ENCODE results near the gene B4GAT1. TPM values are rescaled to one million over a fixed set of nuclear protein-coding genes. Genes with fewer than 3 reads are reported as not detected.
"Not testable (repeated sequence)": the region's sequence is repeated elsewhere in the genome, so short reads cannot be mapped to it uniquely, and the experiment has no call there.

B4GAT1 gene
- total RNA-seq (1 to 10 TPM; 2.4 to 2.8 TPM), total RNA-seq (4.1 to 9.4 reads per million in 2 donors)

DNA sequence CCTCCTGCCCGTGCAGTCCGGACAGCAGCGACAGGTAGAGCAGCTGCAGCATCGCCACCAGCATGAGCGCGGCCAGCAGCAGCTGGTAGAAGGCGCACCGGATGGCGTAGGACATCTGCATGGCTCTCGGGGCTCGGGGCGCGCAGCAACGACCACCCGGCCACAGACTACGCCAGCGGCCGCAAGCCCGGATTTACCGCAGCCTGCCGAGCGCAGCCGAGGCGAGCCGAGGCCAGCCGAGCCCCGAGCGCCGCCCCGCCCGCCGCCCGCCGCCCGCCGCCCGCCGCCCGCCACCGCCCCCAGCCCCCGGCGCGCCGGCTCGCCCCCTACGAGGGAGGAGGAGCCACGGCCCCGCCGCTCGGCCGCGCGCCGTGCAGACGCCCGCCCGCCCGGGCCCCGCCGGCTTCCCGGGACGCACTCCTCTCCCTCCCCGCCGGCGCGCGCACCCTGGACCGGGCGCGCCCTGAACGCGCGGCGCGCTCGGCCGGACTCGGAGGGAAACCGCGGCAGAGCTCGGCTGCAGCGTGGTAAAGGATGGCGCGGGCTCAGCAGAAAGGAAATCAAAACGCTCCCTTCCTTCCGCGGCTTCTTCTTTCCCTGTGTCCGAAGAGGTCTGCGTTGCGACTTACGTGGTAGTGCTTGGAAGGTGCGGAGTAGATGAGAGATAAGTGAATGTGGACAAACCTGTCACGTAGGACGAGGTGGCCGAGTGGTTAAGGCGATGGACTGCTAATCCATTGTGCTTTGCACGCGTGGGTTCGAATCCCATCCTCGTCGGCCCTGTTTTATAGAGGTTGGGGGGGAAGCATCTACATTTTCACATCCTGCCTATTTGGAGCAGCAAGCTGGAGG, at the start of gene B4GAT1:
B4GAT1 (minus strand) TSS at position 205 of the 852 bp plus-strand sequence; CDS start at position 121, 84 bp downstream.
- peak within 1 kb of the TSS; percentile 85 for H3K4me3 Mint-ChIP-seq
- no peaks in the 10 kb centered on the region for H3K27me3 Mint-ChIP-seq
- H3K9me3 ChIP-seq (ENCODE audit: control insufficient read depth, low read length, poor library complexity, severe bottlenecking), result no peaks in the 10 kb centered on the region
- ATAC-seq (peak; percentile 48), DNase-seq (peak; percentile 58 to 67 (median 62))
- H3K4me1 Mint-ChIP-seq, result peaks cover 35% of the 10 kb centered on the region
- peaks cover 5% of the 10 kb centered on the region for H3K36me3 Mint-ChIP-seq (ENCODE audit: low read depth)
- peak within 1 kb of the TSS; percentile 98 for H3K27ac Mint-ChIP-seq

- no peak overlapping the region for H3K4me3 Mint-ChIP-seq
- ATAC-seq (no peak), DNase-seq (no peak)
- H3K9me3 ChIP-seq (ENCODE audit: control insufficient read depth, low read length, poor library complexity, severe bottlenecking), result no peaks in the 10 kb centered on the region
- H3K27me3 Mint-ChIP-seq, result peaks cover 8% of the 10 kb centered on the region
- no peaks in the 10 kb centered on the region for H3K36me3 Mint-ChIP-seq (ENCODE audit: low read depth)
- peaks cover 3% of the 10 kb centered on the region for H3K4me1 Mint-ChIP-seq
- no peak overlapping the region for H3K27ac Mint-ChIP-seq
Measured at GRCh38 chr11:66393954-66394353, 46.5 kb upstream of the B4GAT1 start.

DNA sequence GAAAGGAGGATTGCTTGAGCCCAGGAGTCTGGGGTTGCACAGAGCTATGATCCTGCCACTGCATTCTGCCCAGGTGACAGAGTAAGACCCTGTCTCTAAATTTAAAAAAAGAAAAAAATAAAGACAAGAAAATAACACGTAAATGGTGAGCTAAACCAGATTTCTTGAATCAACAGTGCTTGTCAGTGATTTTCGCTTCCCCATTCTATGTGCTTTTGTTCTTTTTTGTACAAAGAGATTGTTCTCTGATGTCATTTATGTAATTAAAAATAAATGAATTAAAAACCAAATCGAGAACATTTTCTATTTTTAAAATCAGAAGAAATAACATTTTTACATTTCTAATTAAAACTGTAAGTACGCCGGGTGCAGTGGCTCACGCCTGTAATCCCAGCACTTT, 43.9 kb upstream of the B4GAT1 start:
- H3K27me3 Mint-ChIP-seq, result peaks cover 8% of the 10 kb centered on the region
- peaks cover 4% of the 10 kb centered on the region for H3K4me1 Mint-ChIP-seq
- no peak overlapping the region for H3K4me3 Mint-ChIP-seq
- ATAC-seq (no peak), DNase-seq (no peak)
- H3K27ac Mint-ChIP-seq, result no peak overlapping the region
- H3K9me3 ChIP-seq (ENCODE audit: control insufficient read depth, low read length, poor library complexity, severe bottlenecking), result no peaks in the 10 kb centered on the region
- no peaks in the 10 kb centered on the region for H3K36me3 Mint-ChIP-seq (ENCODE audit: low read depth)

DNA sequence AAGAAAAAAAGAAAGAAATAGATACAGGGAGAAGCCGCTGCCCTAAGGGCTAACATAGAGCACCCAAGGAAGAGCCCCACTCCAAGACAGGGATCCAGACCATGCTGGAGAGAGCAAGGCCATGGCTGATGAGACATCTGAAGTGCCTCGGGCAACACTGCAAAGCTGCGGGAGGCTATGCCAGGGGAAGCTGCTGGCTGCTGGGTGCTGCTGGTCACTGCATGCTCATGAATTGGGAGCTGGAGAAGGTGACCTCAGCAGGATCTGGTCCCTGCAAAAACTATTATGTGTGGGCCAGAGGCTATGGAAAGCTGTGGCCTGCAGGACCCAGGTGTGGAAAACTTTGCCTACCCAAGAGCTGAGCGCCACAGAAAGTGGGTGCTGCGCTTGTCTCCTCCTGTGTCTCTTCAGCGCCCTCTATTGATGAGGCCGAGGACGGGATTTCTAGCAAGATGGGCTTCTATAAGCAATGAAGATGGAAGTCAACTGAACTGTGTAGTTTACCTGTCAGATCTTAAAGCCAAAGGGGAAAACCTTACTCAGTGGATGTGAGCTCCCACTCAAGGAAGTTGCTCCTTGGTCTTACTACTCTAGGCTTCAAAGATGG, 41.5 kb upstream of the B4GAT1 start:
- no peaks in the 10 kb centered on the region for H3K36me3 Mint-ChIP-seq (ENCODE audit: low read depth)
- H3K4me3 Mint-ChIP-seq, result no peak overlapping the region
- peaks cover 4% of the 10 kb centered on the region for H3K27me3 Mint-ChIP-seq
- ATAC-seq (peak; percentile 75), DNase-seq (peak in 2 of 3 donors; percentile 37 to 61)
- H3K27ac Mint-ChIP-seq, result no peak overlapping the region
- H3K4me1 Mint-ChIP-seq, result peaks cover 8% of the 10 kb centered on the region
- no peaks in the 10 kb centered on the region for H3K9me3 ChIP-seq (ENCODE audit: control insufficient read depth, low read length, poor library complexity, severe bottlenecking)

GRCh38 chr11:66386171-66387069, 39.0 kb upstream of the B4GAT1 start:
- peak overlapping the region; percentile 43 for H3K4me3 Mint-ChIP-seq
- H3K27ac Mint-ChIP-seq, result no peak overlapping the region
- peak; percentile 54 to 76 (median 55) for DNase-seq
- no peaks in the 10 kb centered on the region for H3K9me3 ChIP-seq (ENCODE audit: control insufficient read depth, low read length, poor library complexity, severe bottlenecking)
- H3K27me3 Mint-ChIP-seq, result no peaks in the 10 kb centered on the region
- peaks cover 8% of the 10 kb centered on the region for H3K4me1 Mint-ChIP-seq
- ATAC-seq, result peak; percentile 82
- H3K36me3 Mint-ChIP-seq (ENCODE audit: low read depth), result no peaks in the 10 kb centered on the region

DNA sequence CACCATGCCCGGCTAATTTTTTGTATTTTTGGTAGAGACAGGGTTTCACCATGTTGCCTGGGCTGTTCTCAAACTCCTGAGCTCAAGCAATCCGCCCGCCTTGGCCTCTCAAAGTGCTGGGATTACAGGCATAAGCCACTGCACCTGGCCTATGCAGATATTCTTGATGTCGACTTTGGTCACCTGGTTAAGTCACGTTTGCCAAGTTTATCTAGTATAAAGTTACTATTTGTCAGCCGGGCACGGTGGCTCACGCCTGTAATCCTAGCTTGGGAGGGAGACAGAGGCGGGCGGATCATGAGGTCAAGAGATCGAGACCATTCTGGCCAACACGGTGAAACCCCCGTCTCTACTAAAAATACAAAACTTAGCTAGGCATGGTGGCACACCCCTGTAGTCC, 36.9 kb upstream of the B4GAT1 start:
- not testable (repeated sequence) for H3K36me3 Mint-ChIP-seq (ENCODE audit: low read depth); H3K9me3 ChIP-seq (ENCODE audit: control insufficient read depth, low read length, poor library complexity, severe bottlenecking); H3K27ac Mint-ChIP-seq; ATAC-seq; H3K4me1 Mint-ChIP-seq; DNase-seq; H3K27me3 Mint-ChIP-seq; H3K4me3 Mint-ChIP-seq

DNA sequence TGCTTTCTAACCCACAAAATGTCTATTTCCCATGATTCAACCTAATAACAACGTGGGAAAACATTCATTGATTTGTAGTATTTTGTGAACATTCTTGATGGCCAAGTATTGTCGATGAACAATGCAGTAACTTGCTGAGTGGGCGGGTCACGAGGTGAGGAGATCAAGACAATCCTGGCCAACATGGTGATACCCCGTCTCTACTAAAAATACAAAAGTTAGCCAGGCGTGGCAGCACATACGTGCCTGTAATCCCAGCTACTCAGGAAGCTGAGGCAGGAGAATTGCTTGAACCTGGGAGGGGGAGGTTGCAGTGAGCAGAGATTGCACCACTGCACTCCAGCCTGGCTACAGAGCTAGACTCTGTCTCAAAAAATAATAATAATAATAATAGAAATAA, 32.8 kb upstream of the B4GAT1 start:
- not testable (repeated sequence) for H3K9me3 ChIP-seq (ENCODE audit: control insufficient read depth, low read length, poor library complexity, severe bottlenecking); ATAC-seq; H3K36me3 Mint-ChIP-seq (ENCODE audit: low read depth); H3K27me3 Mint-ChIP-seq; H3K4me1 Mint-ChIP-seq; DNase-seq; H3K27ac Mint-ChIP-seq; H3K4me3 Mint-ChIP-seq

- not testable (repeated sequence) for H3K4me3 Mint-ChIP-seq; H3K4me1 Mint-ChIP-seq; H3K27ac Mint-ChIP-seq; H3K36me3 Mint-ChIP-seq (ENCODE audit: low read depth); H3K27me3 Mint-ChIP-seq; ATAC-seq; H3K9me3 ChIP-seq (ENCODE audit: control insufficient read depth, low read length, poor library complexity, severe bottlenecking); DNase-seq
Measured at GRCh38 chr11:66373690-66374287, 26.4 kb upstream of the B4GAT1 start.

GRCh38 chr11:66373265-66373664, 25.8 kb upstream of the B4GAT1 start:
- no peaks in the 10 kb centered on the region for H3K9me3 ChIP-seq (ENCODE audit: control insufficient read depth, low read length, poor library complexity, severe bottlenecking)
- ATAC-seq (no peak), DNase-seq (no peak)
- Mint-ChIP-seq H3K36me3 (ENCODE audit: low read depth) (no peaks in the 10 kb centered on the region), H3K27ac (no peak overlapping the region), H3K4me1 (peaks cover 8% of the 10 kb centered on the region), H3K27me3 (no peaks in the 10 kb centered on the region), H3K4me3 (peak overlapping the region; percentile 25)

GRCh38 chr11:66371627-66372415, 24.4 kb upstream of the B4GAT1 start, which contains the start of gene SLC29A2:
Gene SLC29A2 (minus strand): TSS chr11:66371760. CDS start chr11:66371591, 169 bp downstream.
- peak; percentile 50 to 73 (median 61) for DNase-seq
- peak; percentile 80 for ATAC-seq
- Mint-ChIP-seq H3K27me3 (no peaks in the 10 kb centered on the region), H3K4me1 (peaks cover 8% of the 10 kb centered on the region), H3K36me3 (ENCODE audit: low read depth) (no peaks in the 10 kb centered on the region), H3K27ac (no peak within 1 kb of the TSS), H3K4me3 (peak within 1 kb of the TSS; percentile 78)
- H3K9me3 ChIP-seq (ENCODE audit: control insufficient read depth, low read length, poor library complexity, severe bottlenecking), result no peaks in the 10 kb centered on the region

DNA sequence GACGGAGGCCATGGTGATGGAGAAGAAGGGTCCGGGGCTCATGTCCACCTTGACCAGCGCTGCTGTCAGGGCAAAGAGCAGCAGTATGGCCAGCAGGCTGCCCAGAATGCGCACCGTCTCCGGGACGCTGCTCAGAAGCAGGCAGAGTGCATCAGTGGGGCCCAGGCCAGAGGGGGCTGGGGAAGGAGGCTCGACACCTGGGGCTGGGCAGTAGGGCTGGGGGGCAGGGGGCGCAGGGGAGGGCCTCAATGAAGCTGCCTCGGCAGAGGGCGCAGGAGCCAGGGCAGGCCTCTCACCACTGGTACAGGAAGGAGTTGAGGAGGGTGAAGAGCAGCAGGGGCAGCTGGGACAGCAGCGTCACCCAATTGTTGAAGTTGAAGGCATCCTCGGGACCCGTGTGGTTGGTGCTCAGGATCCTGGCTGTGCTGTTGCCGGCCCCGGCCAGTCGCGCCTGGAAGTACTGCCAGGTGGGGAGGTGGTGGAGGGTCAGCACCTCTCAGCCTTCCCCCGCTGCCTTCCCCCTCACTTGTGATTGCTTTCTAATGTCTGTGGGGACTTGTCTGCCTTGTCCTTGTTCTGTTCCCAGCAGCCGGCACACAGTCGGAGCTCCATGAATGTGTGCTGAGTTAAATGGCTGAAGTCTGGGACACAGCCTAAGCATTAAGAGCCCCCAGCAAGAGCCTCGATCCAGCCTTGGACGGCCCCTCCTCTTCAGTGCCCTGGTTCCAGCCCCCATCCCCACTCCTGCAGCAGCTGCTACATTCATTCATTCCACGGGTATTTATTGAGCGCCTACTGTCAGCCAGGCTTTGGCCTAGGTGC, 21.9 kb upstream of the B4GAT1 start:
- no peaks in the 10 kb centered on the region for H3K27me3 Mint-ChIP-seq
- no peaks in the 10 kb centered on the region for H3K9me3 ChIP-seq (ENCODE audit: control insufficient read depth, low read length, poor library complexity, severe bottlenecking)
- no peak overlapping the region for H3K27ac Mint-ChIP-seq
- H3K4me3 Mint-ChIP-seq, result no peak overlapping the region
- ATAC-seq (no peak), DNase-seq (no peak)
- H3K36me3 Mint-ChIP-seq (ENCODE audit: low read depth), result no peaks in the 10 kb centered on the region
- peaks cover 8% of the 10 kb centered on the region for H3K4me1 Mint-ChIP-seq

All from T-helper 17 cell (primary cell).